ENCODE data around the gene TOPAZ1. TPM values are rescaled to one million over a fixed set of nuclear protein-coding genes. Genes with fewer than 3 reads are reported as not detected.

TOPAZ1 gene
- total and polyA plus RNA-seq, 9 of the 15 experiments (the other 6 are each of a cell fraction or from before 2014, with no cell fraction given), result 0.01 TPM; not detected in 8

DNA sequence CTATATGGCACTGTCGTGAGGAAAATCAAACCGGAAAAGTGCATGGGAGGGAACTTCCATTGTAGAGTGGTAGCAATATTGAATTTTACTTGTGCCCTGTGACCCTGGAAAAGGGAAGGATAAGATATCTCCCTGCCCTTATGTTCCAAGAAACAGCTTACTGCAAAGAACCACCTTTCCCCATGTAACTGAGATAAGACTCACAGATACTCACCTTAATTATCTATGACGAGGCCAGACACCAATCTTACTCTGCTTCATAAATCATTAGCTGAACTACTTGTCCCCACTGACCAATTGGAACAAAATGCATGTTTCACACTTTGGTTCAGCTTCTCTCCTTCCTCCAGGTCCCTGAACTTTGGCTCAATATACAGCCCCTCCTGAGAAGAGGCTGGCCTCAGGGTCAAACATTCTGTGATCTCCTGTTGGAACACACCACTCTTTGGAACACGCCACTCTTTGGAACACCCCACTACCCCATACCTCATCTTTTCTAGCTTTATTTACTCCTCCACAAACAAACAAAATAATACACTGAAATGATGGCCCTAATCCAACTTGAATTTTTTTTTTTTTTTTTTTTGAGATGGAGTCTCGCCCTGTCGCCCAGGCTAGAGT is 6.9 kb upstream of the TOPAZ1 start:
- H3K4me1 ChIP-seq (replicated peaks in 1 of 2; ENCODE audit: control insufficient read depth in 2 of 2, insufficient read depth in 2 of 2, low read length in 2 of 2), result peaks cover 10 to 47% of the 10 kb centered on the region in 2 experiments
- H3K9ac ChIP-seq (ENCODE audit: insufficient read depth in 1 of 2, low read depth in 2 of 2, low read length in 2 of 2), result peak overlapping the region in 1 of 2 experiments; percentile 9; a peak in 1 of 4 replicates
- no TSS peak for BruUV-seq (replicated peaks)
- H3K9me3 ChIP-seq (replicated peaks; ENCODE audit: control insufficient read depth, insufficient read depth, low read depth, low read length), result 0 out of 2 replicates have a peak, but pooled peaks cover 1% of the 10 kb centered on the region
- ChIA-PET POLR2A (interaction anchor here (0.6 kb wide), 1 partner anchor 14 kb away, joined by 3 read pairs; no protein-coding TSS in a partner anchor), CTCF (ENCODE audit: low intra/inter-chr PET ratio) (interaction anchor here (0.6 kb wide), 1 partner anchor 89 kb away, joined by 3 read pairs; no protein-coding TSS in a partner anchor)
- H2AFZ ChIP-seq (ENCODE audit: low read depth, low read length), result peak overlapping the region; percentile 85
- no peaks in the 10 kb centered on the region for H4K20me1 ChIP-seq (replicated peaks; ENCODE audit: control insufficient read depth, insufficient read depth, low read length)
- H3K27me3 ChIP-seq (ENCODE audit: control insufficient read depth in 2 of 2, insufficient read depth in 2 of 2, low read length in 2 of 2), result no peaks in the 10 kb centered on the region
- H3K4me3 ChIP-seq, result no peak overlapping the region
- H3K4me2 ChIP-seq (ENCODE audit: insufficient read depth, low read length), result peak overlapping the region; percentile 40; the same call in 1 of the 2 replicates
- DNase-seq (ENCODE audit: extremely low read depth in 1 of 4, low spot score in 3 of 4) (peak in 1 of 4 experiments; percentile 35), ATAC-seq (no peak; the same call in 1 of the 3 replicates), FAIRE-seq (no peak)
- no peaks in the 10 kb centered on the region for H3K79me2 ChIP-seq (ENCODE audit: control insufficient read depth, insufficient read depth, low read length)
- intact Hi-C loops (cut with micrococcal nuclease) (loop anchor here (5.0 kb wide), 2 partner anchors 88 to 283 kb away; no protein-coding TSS in a partner anchor), in situ Hi-C loops (cut with MboI) (no loop called here)
- H3K27ac ChIP-seq (ENCODE audit: extremely low read depth, low read depth, low read length), result peak overlapping the region; percentile 54
- no peaks in the 10 kb centered on the region for H3K36me3 ChIP-seq (ENCODE audit: control insufficient read depth, insufficient read depth, low read length)
- 22% methylated on average over 4 of the region's 6 CpGs for WGBS (ENCODE audit: insufficient coverage, low coverage, missing lambda C conversion rate)
- H3K9me1 ChIP-seq (ENCODE audit: control insufficient read depth, insufficient read depth, low read length), result no peaks in the 10 kb centered on the region
- TF ChIP-seq ZNF717 (CRISPR knock-in tag; IDR thresholded peaks at IDR 0.05), result no peak
- no peak for TF ChIP-seq HIVEP1 (CRISPR knock-in tag; IDR thresholded peaks at IDR 0.05)
- TF ChIP-seq HNRNPUL1 (IDR thresholded peaks at IDR 0.05; ENCODE audit: low read length), result no peak
- TF ChIP-seq ZNF23 (CRISPR knock-in tag; IDR thresholded peaks at IDR 0.05), result no peak
- TF ChIP-seq, protein P1, sequence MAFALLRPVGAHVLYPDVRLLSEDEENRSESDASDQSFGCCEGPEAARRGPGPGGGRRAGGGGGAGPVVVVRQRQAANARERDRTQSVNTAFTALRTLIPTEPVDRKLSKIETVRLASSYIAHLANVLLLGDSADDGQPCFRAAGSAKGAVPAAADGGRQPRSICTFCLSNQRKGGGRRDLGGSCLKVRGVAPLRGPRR (CRISPR knock-in tag; IDR thresholded peaks at IDR 0.05), result no peak
- peak; percentile 44; the same call in 1 of the 2 replicates for TF ChIP-seq SMARCA4 (IDR thresholded peaks at IDR 0.05)
- TF ChIP-seq, protein P2, sequence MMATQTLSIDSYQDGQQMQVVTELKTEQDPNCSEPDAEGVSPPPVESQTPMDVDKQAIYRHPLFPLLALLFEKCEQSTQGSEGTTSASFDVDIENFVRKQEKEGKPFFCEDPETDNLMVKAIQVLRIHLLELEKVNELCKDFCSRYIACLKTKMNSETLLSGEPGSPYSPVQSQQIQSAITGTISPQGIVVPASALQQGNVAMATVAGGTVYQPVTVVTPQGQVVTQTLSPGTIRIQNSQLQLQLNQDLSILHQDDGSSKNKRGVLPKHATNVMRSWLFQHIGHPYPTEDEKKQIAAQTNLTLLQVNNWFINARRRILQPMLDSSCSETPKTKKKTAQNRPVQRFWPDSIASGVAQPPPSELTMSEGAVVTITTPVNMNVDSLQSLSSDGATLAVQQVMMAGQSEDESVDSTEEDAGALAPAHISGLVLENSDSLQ (IDR thresholded peaks at IDR 0.05), result peak; percentile 86
- no peak for TF ChIP-seq POU5F1 (IDR thresholded peaks at IDR 0.05; ENCODE audit: borderline replicate concordance, low read depth, low read length, partially characterized antibody)
- no peak for TF ChIP-seq STAG1 (CRISPR knock-in tag; IDR thresholded peaks at IDR 0.05; ENCODE audit: borderline replicate concordance)
- peak; percentile 65 for TF ChIP-seq TCF3 (CRISPR knock-in tag; IDR thresholded peaks at IDR 0.05)
- peak; percentile 45; the same call in 1 of the 2 replicates for TF ChIP-seq TAL1 (IDR thresholded peaks at IDR 0.05)
- TF ChIP-seq NR2C1 (IDR thresholded peaks at IDR 0.05), result 0 out of 2 replicates have a peak, but pooled peaks have one; percentile 28
- TF ChIP-seq NR2C1 (tag; IDR thresholded peaks at IDR 0.05), result peak; percentile 46
- TF ChIP-seq MEIS2 (IDR thresholded peaks at IDR 0.05; ENCODE audit: partially characterized antibody), result peak; percentile 93
- TF ChIP-seq, protein P3, sequence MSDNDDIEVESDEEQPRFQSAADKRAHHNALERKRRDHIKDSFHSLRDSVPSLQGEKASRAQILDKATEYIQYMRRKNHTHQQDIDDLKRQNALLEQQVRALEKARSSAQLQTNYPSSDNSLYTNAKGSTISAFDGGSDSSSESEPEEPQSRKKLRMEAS (CRISPR knock-in tag; IDR thresholded peaks at IDR 0.05), result no peak
- TF ChIP-seq JUN (IDR thresholded peaks at IDR 0.05; ENCODE audit: borderline replicate concordance, low read depth, low read length), result no peak
- TF ChIP-seq JUN (CRISPR knock-in tag; IDR thresholded peaks at IDR 0.05; ENCODE audit: borderline replicate concordance), result no peak
- TF ChIP-seq CREM (IDR thresholded peaks at IDR 0.05; ENCODE audit: low read depth), result peak; percentile 61; the same call in 1 of the 2 replicates
- TF ChIP-seq NCOA4 (IDR thresholded peaks at IDR 0.05; ENCODE audit: partially characterized antibody), result peak; percentile 7
- TF ChIP-seq FOXP1 (CRISPR knock-in tag; IDR thresholded peaks at IDR 0.05), result no peak

Measured in K562 (cell line).